ENCODE measurements around the gene RAB10.
"Not testable (repeated sequence)": the region's sequence is repeated elsewhere in the genome, so short reads cannot be mapped to it uniquely, and the experiment has no call there.

Gene RAB10

DNA sequence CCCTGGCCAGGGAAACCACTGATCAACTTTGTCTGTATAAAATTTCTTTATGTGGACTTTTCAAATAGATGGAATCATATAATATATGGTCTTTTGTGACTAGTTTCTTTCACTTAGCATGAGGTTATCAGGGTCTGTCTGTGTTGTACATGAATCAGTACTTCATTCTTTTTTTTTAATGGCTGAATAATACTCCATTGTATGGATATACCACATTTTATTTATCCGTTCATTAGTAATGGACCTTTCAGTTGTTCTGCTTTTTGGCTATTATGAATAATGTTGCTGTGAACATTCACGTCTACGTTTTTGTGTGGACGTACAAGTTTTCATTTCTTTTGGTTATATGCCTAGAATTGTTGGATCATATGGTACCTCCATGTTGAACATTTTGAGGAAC is 69.9 kb downstream of the RAB10 start:
- no peak for DNase-seq

DNA sequence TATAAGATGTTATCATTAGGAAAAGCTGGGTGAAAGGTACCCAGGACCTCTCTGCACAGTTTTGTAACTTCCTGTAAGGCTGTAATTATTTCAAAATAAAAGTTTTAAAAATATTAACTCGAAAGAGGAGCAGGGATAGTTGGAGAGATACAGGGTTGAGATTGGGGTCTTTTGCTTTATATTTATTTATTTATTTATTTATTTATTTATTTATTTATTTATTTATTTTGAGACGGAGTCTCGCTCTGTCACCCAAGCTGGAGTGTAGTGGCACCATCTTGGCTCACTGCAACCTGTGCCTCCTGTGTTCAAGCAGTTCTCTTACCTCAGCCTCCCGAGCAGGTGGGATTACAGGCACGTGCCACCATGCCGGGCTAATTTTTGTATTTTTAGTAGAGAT is 74.8 kb downstream of the RAB10 start:
- DNase-seq = not testable (repeated sequence)

DNA sequence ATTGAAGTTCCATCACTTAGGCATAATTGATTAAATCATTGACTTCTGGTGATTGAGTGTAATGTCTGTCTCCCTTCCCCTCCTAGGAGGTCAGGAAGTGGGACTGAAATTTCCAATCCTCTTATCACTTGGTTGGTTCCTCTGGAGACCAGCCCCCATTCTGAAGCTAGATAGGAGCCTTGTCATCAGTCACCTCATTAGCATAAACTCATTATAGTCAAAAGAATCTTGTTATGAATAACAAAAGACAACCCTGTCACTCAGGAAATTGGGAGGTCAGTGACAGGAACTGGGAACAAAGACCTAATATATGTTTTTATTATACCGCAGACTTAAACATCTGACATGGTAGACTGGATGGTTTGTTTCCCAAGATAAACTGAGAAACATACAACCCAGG is 78.3 kb downstream of the RAB10 start:
- no peak for DNase-seq

DNA sequence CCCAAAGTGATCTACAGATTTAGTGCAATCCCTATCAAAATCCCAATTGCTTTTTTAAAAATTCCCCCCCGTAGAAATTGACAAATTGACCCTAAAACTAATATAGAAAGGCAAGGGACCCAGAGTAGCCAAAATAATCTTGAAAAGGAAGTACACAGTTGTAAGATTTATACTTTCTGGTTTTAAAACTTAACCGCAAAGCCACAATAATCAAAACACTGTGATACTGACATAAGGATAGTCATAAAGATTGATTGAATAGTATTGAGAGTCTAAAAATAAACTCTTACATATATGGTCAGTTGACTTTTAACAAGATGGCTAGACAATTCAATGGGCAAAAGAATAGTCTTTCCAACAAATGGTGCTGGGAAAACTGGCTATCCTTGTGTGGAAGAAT is 80.3 kb downstream of the RAB10 start:
- DNase-seq = no peak

DNA sequence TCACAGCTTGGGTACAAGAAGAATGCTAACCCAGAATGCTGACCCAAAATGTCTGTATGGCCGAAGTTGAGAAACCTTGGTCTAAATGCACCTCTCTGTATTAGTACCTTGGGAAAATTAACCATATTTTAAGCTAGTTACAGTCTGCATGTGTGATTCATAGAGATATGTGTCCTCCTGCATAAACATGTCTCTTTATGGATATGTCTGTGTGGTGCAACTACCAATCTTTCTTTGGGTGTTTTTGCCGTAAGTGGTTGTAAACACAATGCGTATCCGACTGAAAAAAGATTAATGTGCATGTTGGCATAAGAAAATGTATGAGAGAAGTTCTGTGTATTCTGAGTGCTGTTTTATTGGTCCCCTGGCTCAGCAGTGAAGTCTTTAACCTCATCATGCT is 84.8 kb downstream of the RAB10 start:
- DNase-seq = no peak

DNA sequence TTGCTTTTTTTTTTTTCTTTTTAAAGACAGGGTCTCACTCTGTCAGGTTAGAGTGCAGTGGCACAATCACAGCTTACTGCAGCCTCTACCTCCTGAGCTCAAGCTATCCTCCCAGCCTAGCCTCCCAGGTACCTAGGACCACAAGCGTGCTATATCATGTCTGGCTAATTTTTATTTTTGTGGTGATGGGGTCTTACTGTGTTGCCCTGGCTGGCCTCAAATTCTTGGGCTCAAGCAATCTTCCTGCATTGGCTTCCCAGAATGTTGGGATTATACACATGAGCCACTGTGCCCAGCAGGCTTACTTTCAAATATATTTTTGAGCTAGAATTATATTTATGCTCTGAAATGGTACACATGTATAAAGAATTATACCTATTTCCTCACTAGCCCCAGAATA is 85.6 kb downstream of the RAB10 start:
- no peak for DNase-seq

DNA sequence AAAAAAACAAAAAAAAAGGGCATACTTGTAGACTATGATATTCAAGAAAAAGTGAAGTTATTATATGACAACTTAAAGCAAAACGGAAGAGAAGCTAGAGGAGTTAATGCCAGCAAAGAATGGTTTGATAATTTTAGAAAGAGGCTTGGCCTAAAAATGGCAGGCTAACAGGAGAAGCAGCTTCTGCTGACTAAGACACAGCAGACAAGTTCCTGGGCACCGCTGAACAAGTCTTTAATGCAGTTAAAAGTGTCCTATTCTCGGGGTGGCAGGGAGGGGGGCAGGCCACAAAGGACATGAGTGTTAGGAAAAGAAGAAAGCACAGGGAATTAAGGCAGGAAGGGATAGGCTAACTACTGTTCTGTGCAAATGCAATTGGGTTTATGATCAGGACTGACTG is 88.7 kb downstream of the RAB10 start:
- DNase-seq = no peak

DNA sequence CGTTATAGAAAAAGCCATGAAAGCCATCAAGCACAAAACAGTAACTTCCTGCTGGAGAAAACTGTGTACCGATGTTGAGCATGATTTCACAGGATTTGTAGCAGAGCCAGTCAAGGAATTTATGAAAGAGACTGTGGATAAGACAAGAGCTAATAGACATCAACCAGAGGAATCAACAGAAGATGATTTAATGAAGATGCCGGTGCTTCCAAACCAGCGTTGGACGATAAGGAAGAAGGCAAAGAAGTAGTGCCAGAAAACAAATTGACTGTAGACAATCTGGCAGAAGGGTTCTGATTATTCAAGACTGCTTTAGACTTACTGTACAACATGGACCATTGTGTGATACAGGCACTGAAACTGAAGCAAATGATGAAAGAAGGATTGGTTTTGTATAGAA is 89.5 kb downstream of the RAB10 start:
- DNase-seq = no peak

DNA sequence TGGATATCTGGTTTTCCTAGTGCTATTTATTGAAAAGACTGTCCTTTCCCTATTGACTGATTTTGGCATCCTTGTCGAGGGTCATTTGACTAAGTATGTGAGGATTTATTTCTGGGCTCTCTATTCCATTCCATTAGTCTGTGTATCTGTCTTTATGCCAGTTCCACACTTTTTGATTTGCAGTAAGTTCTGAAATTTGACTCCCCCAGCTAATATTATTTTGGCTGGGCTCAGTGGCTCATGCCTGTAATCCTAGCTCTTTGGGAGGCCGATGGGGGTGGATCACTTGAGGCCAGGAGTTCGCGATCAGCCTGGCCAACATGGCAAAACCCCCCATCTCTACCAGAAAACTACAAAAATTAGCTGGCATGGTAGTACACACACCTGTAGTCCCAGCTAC is 92.2 kb downstream of the RAB10 start:
- DNase-seq = no peak

DNA sequence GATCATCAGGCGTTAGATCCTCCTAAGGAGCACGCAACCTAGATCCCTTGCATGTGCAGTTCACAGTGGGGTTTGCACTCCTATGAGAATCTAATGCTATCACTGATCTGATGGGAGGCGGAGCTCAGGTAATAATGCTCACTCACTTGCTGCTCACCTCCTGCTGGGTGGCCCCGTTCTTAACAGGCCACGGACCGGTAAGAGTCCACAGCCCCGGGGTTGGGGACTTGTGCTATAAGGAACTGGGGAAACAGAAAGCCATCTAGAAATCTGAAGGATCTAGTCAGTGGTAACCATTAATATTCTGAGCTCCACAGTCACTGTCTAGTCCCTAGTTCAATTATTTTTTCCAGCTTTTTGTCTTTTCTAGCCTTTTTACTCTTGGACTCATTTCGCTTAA is 94.3 kb downstream of the RAB10 start:
- DNase-seq = no peak

DNA sequence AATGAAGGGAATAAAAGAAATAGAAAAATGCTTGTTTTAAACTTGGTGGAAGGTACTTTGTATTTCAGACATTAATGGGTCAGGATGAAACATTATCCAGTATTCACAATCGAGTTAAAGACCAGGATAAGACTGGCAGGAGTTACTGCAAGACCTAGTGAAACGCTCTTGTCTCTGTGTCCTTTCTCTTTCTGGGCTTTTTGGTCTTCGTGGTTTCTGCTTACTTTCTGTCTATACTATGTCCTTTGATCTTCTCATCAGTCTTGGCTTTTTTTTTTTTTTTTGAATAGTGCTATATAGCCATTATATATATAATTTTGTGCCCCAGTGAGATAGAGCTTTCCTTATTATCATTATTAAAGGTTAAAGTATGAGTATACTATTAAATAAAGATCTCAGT is 96.9 kb downstream of the RAB10 start:
- no peak for DNase-seq

DNA sequence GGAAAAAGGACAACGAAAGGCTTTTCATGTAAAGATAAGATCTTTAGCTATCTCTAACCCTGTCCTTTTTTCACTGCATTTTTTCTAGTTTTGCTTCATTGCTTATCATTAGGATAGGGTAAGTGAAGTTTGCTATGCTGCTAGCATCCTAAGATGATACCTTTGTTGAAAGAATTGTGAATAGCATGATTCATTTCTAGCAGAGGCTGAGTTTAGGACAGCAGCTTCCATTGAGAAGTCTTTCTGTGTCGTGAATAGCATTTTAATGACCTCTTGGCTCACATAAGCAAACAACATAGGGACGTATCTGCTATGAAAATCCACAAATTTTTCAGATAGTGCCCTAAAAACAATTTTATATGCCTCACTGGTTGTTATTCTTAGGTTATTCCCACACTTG is 102.6 kb downstream of the RAB10 start:
- no peak for DNase-seq

DNA sequence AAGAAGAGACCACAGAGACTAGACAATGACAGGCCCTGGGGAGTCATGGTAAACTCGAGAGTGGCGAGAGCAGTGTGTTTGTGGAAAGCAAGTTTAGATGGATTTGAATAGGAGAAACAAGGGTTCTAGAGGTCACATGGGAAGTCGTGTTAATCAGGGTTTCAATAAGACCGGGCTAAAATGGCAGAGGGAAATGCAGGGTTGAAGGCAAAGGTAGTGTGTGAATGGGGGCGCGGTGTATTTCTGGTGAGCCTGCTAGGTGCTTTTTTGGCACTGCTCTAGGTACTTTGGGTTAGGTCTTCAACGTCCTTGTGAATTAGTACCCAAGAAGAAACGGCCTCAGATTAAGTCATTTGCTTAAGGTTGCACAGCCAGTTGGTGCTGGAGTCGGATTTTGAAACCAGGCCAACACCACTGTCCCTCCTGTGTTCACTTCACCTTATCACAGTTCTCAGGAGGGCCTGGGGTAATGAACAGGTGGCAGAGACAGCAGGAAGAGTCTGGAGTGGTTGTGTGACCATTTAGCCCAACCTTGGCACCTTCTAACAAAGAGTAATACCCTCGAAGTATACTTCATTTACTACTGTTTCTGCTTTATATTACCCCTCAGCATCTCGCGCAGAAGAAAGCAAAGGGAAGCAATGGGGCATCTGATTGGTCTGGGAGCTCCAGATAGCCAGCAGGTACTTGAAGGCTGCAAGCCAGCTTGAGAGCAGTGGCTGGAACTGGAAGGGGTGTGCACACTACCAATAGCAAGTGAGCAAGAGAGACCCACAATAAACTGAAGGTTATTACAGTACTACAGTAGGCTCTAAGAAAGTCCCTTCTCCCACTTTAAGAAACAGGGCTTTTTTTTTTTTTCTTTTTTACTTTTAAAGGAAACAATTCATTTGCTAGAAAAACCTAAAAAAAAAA is 105.6 kb downstream of the RAB10 start:
- DNase-seq = no peak

DNA sequence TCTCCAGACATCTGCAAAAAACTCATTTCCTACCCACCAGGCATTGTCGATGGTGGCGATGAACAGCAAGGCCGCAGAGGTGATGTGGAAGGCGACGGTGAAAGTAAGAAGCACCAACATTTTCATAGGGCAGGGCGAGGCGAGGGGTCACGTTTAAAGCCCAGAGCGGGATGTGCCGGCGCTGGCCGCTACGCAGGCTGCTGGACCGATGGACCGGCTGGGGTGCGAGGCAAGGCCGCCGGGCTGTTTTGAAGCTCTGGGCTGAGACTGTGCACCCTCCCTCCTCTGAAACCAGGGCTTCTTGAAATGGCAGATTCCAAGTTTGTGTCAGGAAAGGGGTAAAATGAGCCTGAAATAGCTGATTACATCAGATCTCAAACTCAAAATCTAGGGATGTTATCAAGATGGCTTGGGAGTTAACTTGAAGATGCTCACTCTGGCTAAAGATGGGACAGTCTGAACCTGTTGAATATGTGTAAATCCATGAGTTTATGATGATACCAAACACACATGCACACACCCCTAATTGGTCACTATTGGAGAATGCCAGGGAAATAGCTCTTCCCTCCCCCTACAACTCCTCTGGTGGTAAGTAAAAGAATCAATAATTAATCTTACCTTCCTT is 107.4 kb downstream of the RAB10 start:
- no peak for DNase-seq

DNA sequence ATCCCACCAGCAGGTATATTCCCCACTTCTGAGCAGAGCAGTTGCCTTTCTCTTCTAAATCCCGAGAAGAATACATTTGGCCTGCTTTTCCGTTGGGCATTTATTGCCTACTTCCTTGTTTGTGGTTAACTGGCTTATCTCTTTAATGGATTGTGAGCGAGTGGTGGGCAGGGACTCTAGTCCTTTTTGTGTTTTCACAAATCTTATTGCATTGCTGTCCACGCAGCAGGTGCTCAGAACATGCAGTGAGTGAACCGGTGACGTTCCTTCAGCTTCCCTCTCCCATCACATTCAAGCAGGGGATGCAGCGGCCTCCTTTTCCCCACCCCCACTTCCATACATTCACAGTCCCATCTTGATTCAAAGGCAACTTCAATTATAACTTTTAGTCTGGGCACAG is 110.1 kb downstream of the RAB10 start:
- DNase-seq = no peak

DNA sequence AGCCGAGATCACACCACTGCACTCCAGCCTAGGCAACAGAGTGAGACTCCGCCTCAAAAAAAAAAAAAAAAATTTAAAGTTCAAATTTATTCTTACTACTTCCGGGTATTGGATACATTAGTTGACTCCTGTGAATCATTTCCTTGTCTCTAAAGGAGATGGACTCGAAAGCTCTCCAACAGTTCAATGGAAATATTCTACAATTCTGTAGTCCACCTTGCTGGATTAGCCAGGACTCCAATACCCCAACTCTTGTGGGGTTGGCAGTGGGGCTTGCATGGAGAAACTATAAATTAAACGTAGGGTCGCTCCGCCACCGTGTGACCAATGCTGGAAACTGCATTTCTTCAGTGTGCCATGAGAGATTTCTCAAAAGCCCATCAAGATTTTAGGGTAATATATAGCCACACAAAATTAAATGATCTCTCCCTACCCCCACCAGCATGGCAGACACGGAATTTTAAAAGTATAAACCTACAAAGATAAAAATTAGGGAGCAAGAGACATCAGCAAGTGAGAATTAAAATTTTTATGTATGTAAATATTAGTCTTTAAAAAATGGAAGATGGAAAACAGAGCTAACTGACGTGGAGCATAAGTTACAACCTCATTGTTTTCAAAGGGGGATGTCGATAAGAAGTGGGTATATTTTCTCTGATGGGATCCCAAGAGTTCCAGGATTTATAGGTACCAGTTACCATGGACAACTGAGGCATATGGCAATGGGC is 111.2 kb downstream of the RAB10 start:
- DNase-seq = peak; percentile 29

DNA sequence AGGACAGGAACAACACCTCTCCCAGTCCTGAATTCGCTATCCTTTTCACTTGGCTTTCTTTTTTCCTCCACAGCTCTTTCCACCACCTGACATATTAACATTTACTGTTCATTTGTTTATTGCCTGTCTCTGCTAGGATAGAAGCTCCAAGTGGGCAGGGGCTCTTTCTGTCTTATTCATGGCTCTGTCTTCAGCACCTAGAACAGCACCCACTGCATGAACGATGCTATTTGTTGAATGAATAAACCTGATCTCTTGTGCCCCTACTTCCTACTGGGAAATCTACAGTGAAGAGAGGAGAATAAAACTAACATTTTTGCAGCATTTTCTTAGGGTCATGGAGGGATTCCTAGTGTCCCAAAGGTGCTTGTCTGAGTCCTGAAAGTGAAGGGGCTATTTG is 114.6 kb downstream of the RAB10 start:
- DNase-seq = no peak

DNA sequence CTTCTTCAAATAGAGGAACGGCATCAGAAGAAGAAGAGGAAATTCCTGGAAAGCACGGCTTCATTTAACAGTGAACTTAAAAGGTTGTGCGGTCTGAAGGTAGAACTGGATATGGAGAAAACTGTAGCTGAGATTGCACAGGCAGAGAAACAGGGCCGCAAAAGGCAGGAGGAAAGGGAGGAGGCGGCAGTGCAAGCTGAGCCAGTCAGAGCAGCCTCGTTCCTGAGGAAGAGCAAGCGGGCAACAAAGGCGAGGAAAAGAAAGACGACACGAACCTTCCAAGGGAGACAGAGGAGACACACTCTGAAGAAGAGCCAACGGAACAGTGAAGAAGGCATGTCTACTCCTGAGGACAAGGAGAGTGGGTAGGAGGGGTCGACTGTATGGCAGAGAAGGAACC is 116.4 kb downstream of the RAB10 start:
- DNase-seq = no peak

DNA sequence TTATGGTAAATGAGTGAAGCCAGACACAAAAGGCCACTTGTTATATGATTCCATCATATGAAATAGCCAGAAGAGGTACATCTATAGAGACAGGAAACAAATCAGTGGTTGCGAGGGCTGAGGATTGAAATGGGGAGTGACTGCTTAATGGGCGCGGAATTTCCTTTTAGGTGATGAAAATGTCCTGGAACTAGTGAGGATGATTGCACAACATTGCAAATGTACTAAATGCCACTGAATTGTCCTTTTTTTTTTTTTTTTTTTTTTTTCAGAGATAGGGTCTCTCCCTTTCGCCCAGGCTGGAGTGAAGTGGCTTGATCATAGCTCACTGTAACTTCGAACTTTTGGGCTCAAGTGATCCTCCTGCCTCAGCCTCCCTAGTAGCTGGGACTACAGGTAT is 123.7 kb downstream of the RAB10 start:
- no peak for DNase-seq

DNA sequence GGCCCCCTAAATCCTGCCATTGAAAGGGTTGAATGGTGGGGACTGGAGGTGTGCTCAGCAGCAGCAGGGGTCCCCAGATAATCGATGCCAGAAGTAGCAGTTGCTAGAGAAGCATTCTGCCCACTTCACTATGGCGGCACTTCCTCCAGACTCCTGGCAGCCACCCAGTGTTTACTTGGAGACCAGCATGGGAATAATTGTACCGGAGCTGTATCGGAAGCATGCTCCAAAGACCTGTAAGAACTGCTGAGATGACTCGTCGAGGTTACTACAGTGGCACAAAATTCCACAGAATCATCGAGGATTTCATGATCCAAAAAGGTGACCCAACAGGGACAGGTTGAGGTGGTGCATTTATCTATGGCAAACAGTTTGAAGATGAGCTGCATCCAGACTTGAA is 128.0 kb downstream of the RAB10 start:
- DNase-seq = no peak

DNA sequence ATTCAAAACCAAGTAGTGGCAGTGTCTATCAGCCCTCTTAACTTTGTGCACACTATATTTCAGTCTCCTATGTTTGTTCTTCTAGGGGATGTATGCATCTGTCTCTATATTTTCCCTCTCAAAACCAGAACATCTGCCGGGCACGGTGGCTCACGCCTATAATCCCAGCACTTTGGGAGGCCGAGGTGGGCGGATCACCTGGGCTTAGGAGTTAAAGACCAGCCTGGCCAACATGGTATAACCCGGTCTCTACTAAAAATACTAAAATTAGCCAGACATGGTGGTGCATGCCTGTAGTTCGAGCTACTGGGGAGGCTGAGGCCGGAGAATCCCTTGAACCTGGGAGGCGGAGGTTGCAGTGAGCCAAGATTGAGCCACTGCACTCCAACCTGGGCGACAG is 129.1 kb downstream of the RAB10 start:
- no peak for DNase-seq

DNA sequence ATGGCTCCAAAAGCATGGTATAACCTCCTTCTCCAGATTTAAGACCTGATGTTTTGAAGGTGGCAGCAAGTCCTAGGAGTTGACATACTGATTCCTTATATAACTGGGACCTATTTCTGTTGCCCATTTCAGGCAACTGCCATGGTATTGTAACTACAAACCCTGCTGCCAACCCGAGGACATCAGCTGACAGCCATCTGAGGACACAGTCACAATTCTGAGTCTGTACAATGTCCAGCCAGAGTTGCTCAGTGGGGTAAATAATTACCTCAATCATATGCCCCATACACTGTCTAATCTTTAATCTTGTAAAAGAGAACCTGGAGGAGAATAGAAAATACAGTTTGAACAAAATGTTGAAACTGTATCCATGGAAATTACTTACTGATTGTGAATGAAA is 130.3 kb downstream of the RAB10 start:
- DNase-seq = no peak

DNA sequence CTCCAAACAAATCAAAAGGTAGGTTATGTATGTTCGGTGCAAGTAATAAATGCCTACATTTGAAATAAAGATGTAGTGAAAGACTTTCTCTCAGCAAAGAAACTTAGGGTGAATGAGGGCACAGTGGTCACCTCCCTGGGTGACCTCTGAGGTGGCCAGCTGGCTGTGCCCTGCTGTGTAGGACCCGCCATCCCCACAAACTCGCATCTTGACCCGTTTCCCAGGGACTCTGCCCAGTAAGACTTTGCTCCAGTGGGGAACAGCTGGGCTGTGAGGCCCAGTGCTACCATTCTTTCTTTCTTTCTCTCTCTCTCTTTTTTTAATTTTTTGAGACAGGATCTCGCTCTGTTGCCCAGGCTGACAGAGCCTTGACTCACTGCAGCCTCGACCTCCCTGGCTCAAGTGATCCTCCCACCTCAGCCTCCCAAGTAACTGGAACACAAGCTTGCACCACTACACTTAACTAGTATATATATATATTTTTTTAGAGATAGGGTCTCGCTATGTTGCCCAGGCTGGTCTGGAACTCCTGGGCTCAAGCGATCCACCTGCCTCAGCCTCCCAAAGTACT is 130.8 kb downstream of the RAB10 start:
- no peak for DNase-seq

DNA sequence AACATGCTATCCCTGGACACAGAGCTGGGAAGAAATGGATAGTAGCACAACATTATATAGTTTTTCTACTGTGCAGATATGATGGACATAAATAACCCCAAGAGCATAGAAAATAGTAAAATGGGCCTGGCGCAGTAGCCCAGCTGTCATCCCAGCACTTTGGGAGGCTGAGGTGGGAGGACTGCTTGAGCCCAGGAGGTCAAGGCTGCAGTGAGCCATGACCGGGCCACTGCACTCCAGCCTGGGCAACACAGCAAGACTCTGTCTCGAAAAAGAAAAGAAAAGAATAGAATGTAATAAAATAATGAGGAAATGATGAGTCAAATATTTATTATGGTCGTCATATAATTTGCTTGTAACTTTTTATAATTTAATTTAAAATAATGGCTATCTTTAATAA is 131.5 kb downstream of the RAB10 start:
- DNase-seq = no peak
